Epithelial cell of prostate (primary cell): Measurements from ENCODE around the gene MAP2K3.
"Not testable (repeated sequence)": the region's sequence is repeated elsewhere in the genome, so short reads cannot be mapped to it uniquely, and the experiment has no call there.

Experiments used
- DNase-seq: peaks from one replicate; pipeline ENCODE4 v3.0.0-alpha.2; 2011; ENCODE audit warnings: low read depth, low spot score
- H3K27ac ChIP-seq: fragments of 450-650 bp; 2 replicates; pipeline ENCODE4 v1.5.1; 2017; ENCODE audit warnings: mild to moderate bottlenecking

MAP2K3 gene

DNA sequence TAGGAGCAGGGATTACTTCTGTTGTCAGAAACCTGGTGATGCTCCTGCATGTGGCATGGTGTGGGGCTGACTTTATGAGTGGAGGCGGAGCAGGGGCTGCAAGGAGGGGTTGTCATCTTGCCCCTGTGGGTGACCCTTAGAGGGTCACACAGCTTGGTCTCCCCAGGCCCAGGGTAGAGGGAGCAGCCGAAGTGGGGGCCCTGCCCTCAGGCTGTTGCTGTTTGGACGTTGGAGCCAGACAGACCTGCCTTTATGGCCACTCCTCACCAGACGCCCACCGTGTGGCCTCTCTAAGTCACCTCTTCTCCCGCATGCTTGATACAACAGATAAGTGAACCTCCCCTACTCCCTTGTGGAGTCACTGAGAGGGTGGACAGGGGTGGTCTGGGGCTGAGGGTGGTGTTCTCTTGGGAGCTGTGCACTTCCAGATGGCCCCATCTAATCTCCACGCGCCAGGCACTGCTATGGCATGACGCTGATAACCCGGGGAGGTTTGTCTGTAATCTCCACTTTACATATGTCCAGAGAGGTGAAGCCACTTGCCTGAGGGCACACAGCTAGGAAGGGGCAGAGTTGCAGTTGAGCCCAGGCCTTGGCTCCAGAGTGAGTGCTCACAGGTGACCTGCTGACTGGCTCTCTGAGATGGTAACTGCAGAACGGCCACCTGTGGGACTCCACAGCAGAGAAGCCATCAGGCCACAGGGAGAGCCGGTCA is 10.0 kb downstream of the MAP2K3 start:
- DNase-seq = no peak
- no peak overlapping the region for H3K27ac ChIP-seq

DNA sequence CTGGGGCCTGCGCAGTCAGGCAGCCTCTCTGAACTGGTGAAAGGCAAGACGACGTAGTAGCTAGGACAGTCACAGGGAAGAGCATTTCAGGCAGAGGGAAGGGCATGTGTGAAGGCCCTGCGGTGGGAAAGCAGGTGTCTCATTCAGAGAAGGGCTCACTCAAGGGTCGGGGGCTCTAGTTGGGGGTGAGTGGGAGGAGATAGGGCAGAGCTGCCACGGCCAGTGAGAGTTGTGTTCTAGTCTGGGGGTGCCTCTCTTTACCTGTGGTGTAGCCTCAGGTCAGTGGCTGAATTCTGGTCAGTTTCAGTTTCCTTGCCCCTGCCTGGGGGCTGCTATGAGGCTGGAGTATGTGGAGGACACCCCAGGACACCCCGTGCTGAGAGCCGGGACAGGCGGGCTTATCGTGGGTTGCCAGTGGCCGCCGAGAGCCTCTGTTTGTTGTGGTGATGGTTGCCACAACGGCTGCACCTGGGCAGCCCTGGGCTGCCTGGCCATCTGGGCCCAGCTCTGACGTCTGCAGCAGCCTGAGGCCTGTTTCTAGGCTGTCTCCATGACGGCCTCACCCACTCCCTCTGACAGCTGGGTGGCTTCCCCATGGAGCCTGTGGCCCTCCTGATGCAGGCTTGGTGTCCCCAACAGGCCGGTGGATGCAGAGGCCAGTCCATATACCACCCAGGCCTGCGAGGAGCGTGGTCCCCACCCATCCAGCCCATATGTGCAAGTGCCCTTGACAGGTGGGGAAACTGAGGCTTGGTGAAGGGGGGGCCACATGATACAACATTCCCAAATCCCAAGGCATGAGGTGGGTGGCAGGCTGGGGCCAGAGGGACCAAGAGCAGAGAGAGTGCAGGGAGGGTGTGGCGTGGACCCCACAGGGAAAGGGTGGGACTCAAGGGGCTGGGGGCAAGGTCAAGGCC is 10.8 kb downstream of the MAP2K3 start:
- no peak overlapping the region for H3K27ac ChIP-seq
- no peak for DNase-seq

DNA sequence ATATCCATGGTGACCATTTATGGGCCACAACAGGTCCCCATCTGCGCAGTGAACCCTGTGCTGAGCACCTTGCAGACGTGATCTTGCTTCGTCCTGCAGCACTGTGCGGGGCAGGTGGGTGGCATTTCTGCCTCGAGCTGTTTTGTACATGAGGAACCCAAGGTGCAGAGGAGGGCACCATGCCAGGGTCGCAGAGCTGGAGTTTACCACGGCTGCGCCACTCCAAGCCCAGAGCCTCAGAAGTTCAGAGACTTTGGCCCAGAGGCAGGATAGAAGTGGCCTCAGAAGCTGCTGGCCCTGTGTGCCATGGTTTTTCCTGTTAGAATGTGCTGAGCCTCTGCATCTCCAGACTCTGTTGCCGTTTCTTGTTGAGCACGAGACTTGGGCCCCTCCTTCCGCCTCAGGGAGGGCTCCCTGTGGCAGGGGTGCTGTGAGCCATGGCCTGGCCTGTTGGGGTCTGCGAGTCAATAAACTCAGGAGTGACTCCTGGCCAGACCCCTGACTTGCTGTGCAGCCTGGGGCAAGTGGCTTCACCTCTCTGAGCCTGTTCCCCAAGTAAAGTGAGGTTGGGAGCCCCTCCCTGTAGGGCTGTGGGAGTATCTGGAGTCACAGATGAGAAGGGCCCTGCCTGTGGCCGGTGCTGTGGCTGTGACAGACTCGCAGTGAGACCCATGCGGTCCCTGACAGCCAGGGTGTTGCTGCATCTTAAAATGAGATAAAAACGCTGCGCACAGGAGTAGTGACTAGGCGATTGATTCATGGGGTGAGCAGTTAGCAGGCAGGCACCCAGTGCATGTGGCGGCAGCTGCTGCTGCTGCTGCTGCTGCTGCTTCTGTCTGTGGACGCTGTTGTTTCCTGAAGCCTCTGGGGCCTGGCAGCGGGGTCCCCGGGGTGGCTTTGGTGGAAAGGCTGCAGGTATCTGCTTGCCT is 11.8 kb downstream of the MAP2K3 start:
- H3K27ac ChIP-seq = no peak overlapping the region
- no peak for DNase-seq

DNA sequence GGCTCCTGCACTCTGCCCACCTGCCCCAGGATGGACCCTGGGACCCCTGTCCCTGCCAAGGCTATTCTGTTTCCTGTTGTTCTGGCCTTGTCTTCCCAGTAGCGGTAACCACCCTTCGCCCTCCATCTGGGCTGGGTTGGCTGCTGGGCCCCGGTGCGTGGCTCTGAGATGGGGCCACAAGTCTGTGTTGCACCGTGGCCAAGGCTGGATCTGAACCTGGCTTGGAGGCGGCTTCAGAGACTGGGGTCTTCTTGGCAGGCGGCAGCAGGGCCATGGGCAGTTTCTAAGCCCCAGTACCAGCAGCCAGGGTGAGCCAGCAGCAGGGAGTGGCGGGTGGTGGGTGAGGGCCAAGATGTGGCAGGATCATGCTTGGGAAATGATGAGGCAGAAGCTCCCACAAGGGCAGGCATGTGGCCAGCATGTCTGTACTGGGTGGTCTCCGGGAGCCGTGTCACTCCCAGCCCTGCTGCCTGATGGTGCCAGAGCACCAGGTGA is 12.6 kb downstream of the MAP2K3 start:
- DNase-seq = no peak
- H3K27ac ChIP-seq = no peak overlapping the region

DNA sequence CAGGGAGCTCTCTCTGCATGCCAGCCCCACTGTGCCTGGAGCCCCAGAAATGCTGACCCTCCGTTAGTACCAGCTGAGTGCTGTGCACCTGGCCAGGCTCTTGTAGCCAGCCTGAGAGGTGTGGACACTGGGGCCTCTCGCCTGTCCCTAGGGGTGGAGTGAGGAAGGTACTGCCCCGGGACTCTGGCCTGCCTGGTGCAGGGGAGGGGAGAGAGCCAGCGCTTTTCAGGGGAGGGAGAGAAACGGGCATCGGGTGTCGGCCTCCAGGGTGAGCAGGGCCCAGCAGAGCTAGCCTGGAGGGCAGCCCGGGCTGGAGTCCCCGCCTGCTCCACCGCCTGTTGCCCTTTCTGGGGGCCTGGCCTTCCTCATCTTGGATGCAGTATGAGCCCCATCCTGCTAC is 13.1 kb downstream of the MAP2K3 start:
- no peak for DNase-seq
- no peak overlapping the region for H3K27ac ChIP-seq

DNA sequence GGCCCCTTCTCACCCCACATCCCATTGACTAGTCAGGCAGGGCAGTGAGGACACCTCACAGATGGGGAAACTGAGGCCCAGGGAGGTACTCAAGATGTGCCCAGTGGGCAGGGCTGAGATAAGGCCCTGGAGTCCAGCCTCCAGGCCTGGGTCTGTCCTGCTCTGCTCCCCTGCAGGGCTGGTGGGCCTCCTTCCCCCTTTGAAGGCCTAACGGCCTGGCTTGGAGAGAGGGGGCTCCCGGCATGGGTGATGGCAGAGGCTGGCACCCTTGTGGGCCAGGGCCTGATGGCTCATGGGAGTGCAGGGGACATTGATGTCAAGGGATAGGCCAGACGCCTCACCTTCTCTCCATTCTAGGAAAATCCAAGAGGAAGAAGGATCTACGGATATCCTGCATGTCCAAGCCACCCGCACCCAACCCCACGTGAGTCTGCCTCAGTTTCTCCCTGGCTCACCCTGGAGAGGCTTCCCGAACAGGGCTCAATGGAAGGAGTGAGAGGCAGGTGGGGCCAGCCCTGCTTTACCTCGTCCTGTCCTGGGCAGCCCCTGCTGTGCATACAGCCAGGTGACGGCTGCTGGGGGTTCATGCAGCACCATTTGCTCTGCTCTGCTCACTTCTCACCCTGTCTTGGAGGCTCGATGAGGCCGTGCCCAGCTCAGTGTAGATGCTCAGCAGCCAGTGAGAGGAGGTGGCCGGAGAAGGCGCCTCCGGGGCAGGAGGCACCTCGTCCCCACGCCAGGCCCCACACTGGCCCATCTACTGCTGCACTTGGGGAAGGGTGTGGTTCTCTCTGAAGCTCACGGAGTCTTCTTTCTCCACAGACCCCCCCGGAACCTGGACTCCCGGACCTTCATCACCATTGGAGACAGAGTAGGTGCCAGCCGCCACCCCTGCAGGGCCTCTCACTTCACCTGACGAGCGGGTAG is 13.8 kb downstream of the MAP2K3 start:
- DNase-seq = no peak
- no peak overlapping the region for H3K27ac ChIP-seq

DNA sequence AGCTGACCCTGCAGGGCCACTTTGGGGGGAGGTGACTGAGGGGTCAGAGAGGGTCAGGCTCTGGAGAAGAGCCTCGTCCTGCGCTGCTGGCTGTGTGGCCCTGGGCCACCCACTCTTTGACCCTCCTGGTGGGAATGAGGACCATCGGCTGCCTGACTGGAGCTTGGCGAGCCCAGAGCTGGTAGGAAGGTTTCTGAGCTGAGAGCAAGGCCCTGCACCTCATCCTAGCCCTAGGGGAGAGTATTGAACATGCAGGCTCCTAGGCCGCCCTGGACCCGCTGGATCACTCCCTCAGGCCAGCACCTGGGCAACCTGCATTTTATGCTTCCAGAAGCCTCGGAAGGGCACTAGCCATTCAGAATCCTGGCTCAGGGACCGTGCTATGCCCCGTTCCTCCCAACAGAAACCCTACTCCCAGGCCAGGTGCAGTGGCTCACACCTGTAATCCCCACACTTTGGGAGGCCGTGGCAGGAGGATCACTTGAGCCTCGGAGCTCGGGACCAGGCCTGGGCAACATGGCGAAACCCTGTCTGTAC is 14.5 kb downstream of the MAP2K3 start:
- no peak for DNase-seq
- no peak overlapping the region for H3K27ac ChIP-seq

DNA sequence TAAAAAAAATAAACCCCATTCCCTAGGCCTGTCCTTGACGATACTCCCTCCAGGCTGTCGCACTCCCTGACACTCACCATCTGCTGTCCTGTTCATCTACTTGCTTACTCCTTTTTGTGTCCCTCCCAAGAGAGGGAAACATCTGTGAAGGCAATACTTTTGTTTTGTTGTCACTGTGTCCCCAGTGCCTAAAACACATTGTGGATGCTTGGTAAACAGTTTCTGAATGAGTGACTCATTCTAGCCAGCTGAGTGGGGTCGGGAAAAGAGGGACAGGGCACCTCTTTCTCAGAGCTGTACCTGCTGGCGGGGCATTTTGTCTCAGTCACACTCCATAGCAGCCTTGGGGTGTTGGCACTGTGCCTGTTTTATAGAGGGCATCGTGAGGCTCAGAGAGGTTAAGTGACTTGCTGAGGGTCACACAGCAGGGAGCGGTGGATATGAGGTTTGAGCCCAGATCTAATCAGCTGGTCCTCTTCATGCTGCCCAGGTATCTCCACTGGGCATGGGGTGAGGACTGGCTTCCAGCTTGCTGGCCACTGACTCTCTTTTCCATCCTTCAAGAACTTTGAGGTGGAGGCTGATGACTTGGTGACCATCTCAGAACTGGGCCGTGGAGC is 15.6 kb downstream of the MAP2K3 start:
- no peak for DNase-seq
- no peak overlapping the region for H3K27ac ChIP-seq

DNA sequence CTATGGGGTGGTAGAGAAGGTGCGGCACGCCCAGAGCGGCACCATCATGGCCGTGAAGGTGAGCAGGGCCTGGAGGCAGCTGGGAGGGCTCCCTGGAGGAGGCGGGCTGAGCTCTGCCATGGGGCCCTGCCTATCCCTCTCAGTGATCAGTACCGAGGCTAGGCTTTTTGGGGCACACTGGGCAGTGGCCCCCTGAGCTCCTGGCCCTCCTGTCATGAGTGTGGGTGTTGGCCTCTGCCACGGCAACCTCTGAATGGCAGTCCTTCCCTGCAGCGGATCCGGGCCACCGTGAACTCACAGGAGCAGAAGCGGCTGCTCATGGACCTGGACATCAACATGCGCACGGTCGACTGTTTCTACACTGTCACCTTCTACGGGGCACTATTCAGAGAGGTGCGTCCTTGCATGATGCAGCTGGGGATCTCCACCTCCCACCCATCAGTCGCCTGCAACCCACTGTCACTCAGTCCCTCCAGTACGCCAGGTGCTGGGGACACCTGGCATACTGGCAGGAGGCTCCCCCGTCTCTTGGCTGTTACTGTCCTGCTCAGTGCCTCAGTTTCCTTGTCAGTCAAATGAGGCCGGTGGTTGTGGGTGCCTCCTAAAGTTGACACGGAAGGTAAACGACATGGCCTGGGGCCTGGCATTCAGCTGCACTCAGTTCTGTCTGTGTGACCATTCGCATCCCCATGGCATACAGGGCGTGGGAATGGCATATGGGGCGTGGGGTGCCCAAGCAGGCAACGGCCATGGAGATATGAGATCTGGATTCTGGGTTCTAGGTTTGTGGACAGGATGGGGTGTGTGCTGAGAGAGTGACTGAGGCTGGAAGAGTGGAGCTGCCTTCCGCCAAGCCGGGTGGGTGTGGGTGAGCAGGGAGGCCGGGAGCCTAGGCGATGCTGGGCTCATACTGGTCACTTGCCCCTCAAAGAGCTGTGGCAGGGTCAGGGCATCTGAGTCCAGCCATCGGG is 16.4 kb downstream of the MAP2K3 start:
- H3K27ac ChIP-seq = no peak overlapping the region
- DNase-seq = no peak

DNA sequence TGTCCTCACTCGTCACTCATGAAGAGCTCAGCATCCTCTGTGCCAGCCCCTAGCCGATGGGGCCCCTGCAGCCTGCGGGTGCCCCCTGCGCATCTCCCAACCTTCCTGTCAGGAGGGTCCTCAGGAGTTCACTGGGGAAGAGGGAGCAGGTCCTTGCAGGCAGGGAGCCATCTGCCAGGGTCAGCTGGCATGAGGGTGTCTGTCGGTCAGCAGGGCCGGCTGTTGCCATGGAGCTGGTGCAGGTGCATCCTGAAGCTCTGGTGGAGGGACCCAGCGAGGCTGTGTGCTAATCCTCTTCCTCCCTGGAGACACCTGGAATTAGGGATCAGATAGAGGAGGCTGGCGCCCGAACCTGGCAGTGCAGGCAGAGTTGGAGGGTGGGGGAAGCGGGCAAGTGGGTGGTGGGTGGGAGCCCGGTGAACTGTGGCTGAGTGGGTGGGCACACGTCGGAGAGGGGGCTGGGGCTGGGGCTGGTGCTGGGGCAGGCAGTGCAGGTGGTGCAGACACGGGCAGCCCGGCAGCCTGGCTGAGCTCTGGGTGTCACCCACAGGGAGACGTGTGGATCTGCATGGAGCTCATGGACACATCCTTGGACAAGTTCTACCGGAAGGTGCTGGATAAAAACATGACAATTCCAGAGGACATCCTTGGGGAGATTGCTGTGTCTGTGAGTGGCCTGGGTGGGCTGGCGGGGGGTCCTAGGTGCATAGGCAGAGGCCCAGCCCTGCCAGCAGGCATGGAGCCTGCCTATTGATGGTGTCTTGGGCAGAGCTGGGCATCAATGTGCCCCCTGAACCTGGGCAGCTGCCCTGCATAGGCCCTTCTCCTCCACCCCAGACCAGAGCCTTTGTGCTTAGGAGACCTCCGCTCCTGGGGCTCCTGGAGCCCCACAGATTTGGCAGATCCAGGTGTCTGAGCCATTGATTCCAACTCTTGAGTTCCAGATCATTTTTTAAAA is 17.4 kb downstream of the MAP2K3 start:
- no peak for DNase-seq
- H3K27ac ChIP-seq = no peak overlapping the region

DNA sequence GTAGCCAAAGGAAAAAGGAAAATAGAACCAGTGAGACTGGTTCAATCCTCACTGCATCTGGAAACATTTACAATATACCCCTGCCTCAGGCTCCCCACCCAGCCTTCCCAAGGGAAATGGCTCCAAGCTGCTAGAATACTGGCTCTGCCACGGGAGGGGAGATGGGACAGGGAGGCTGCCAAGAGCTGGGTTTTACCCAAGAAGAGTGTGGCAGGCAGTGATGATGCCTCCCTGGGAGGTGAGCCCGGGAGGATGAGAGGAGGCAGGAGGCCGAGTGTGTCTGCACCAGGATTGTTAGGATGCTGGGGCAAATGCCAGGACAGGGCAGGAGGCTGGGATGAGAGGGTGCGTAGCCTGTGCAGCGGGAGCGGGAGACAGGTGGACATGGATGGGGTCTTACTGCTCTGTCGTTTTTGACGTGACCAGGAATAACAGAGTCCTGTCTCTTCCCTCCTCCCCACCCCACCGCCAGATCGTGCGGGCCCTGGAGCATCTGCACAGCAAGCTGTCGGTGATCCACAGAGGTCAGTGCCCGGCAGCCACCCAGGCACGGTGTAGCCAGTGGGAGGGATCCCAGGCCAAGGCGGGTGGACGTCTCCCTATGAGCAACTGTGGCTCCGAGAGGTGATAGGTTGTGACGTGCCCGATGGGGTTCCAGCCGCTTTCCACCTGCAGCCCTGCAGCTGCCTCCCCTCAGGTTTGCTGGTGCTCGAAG is 18.4 kb downstream of the MAP2K3 start:
- no peak for DNase-seq
- no peak overlapping the region for H3K27ac ChIP-seq

DNA sequence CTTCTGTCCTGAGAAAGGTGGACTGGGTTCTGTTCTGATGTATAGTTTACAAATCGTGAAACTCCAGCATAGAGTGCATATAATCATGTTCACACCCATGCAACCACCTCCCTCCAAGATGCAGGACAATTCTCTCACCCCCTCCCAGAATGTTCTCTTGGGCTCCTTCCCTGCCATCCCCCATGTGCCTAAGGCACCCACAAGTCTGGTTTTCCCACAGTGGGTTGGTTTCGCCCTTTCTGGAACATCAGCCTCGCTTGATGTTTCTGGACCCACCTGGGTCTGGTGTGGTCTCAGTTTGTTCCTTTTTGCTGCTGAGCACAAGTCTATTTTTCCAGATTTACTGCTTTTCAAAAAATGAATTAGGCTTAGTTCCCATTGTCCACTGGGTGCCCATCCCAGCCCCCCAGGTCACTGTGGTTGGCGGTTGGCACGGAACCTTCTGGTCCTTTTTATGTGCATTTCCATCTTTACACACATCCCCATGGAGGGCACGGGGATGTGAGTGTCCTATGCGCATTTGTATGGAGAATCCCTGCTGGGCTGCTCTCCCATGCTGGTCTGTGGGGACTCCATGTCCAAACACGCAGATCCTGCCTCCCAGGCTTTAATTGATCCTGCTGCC is 19.0 kb downstream of the MAP2K3 start:
- DNase-seq = no peak
- no peak overlapping the region for H3K27ac ChIP-seq

DNA sequence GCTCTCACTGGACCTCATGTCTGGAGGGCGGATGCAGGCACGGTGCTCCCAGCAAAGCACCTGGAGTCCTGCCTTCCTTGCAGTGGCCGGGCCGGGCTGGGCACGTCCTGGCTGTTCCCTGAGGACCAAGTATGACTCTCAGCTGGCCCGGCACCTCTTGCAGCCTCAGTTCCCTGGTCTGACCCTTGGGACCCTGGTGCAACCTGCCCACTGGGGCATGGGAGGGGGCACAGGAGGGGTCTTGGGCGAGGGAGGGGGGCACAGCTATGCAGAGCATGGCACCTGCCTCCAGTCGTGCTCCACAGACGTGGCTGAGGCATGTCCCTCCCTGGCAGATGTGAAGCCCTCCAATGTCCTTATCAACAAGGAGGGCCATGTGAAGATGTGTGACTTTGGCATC is 19.6 kb downstream of the MAP2K3 start:
- DNase-seq = no peak

DNA sequence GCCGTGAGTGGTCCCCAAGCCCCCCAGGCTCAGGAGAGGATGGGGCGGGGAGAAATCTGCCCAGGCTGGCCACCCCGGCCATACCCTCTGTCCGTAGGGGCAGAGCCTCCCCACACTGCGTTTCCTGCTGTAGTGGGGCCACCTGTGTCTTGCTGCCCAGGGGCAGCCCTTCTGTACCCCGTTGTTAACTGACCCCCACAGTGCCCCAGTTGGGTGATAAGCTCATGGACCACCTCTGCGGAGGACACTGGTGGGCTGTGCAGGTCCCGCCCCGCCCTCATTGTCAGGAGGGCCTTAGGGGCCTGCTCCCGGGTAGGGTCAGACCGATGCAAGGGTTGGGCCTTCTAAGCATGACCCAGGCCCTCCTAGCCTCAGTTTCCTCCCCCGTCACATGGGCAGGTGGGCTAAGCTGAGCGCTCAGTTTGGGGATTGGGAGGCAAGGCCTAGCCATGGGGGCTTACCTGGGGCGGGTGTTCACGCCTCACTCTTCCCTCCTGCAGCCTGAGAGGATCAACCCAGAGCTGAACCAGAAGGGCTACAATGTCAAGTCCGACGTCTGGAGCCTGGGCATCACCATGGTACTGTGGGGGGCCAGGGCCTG is 20.1 kb downstream of the MAP2K3 start:
- not testable (repeated sequence) for DNase-seq, H3K27ac ChIP-seq

More for the DNA sequence above, 19.6 kb downstream of the MAP2K3 start:
- H3K27ac ChIP-seq = no peak overlapping the region
